IMR-90 (cell line): ENCODE results near the gene ZNF581. TPM values are rescaled to one million over a fixed set of nuclear protein-coding genes. Genes with fewer than 3 reads are reported as not detected.

Source experiments
- ATAC-seq: fragments of 200-7000 bp; cut with Tn5 transposase; 2 replicates; pipeline ENCODE4 v1.9.1; 2020; ENCODE audit warnings: low read depth, mild to moderate bottlenecking, moderate library complexity
- BruUV-seq: library from RNA; stranded (reverse); fragments of 400-500 nt; replicated peaks from 2 replicates; lab custom pipeline; 2021; lab: Mats Ljungman, UMichigan
- CTCF ChIA-PET: fragments of 300-600 bp; formaldehyde crosslinking; extraction: SDS; loops from one replicate; lab custom pipeline; 2021; ENCODE audit warnings: antibody characterized with exemption; lab: Yijun Ruan, JAX
- POLR2A ChIA-PET: fragments of 300-600 bp; sonication (Branson Sonifier 250); formaldehyde crosslinking; loops from one replicate; lab custom pipeline; 2022; ENCODE audit warnings: antibody characterized with exemption; ENCODE audit not compliant: unreplicated experiment; lab: Charles Lee
- DNase-seq: peaks from one replicate; pipeline ENCODE4 v3.0.0; 2013
- H2AFZ ChIP-seq: replicated peaks from 2 replicates; pipeline ENCODE3; 2013; ENCODE audit warnings: low read length, mild to moderate bottlenecking; ENCODE audit not compliant: poor library complexity
- H2AK5ac ChIP-seq: 2 replicates; pipeline ENCODE4 v1.6.1; 2013; ENCODE audit warnings: low read depth, low read length, inconsistent platforms
- H2AK9ac ChIP-seq: replicated peaks from 2 replicates; pipeline ENCODE3; 2013; ENCODE audit warnings: mild to moderate bottlenecking, low read depth, low read length, moderate library complexity; ENCODE audit not compliant: poor library complexity
- H2BK120ac ChIP-seq: 2 replicates; pipeline ENCODE4 v1.6.1; 2013; ENCODE audit warnings: low read depth, low read length, inconsistent platforms
- H2BK15ac ChIP-seq: 3 replicates; pipeline ENCODE4 v1.6.1; 2013; ENCODE audit warnings: low read depth, low read length, inconsistent platforms
- H2BK20ac ChIP-seq: 2 replicates; pipeline ENCODE4 v1.6.1; 2013; ENCODE audit warnings: low read depth, mild to moderate bottlenecking, inconsistent platforms, low read length, moderate library complexity
- H2BK5ac ChIP-seq: 2 replicates; pipeline ENCODE4 v1.6.1; 2013; ENCODE audit warnings: mild to moderate bottlenecking, low read depth, low read length, inconsistent platforms; ENCODE audit not compliant: poor library complexity, severe bottlenecking
- H3K14ac ChIP-seq: replicated peaks from 2 replicates; pipeline ENCODE4 v1.6.1; 2013; ENCODE audit warnings: low read depth, low read length, inconsistent platforms
- H3K18ac ChIP-seq: 2 replicates; pipeline ENCODE4 v1.6.1; 2013; ENCODE audit warnings: low read depth, low read length, control low read depth
- H3K23ac ChIP-seq: 2 replicates; pipeline ENCODE4 v1.6.1; 2013; ENCODE audit warnings: low read depth, low read length, inconsistent platforms
- H3K27ac ChIP-seq: 2 replicates; pipeline ENCODE4 v1.5.1; 2013; ENCODE audit warnings: mild to moderate bottlenecking, control low read depth, low read length; ENCODE audit not compliant: insufficient read depth
- H3K27me3 ChIP-seq: 2 replicates; pipeline ENCODE4 v1.6.1; 2013; ENCODE audit warnings: low read length; ENCODE audit not compliant: control insufficient read depth, insufficient read depth
- H3K36me3 ChIP-seq: 2 replicates; pipeline ENCODE4 v1.6.1; 2013; ENCODE audit warnings: low read length, mixed read lengths; ENCODE audit not compliant: control insufficient read depth, insufficient read depth
- H3K4ac ChIP-seq: 2 replicates; pipeline ENCODE4 v1.6.1; 2013; ENCODE audit warnings: low read depth, low read length, inconsistent platforms
- H3K4me1 ChIP-seq: 2 replicates; pipeline ENCODE4 v1.6.1; 2013; ENCODE audit warnings: low read length, mixed read lengths; ENCODE audit not compliant: control insufficient read depth, insufficient read depth
- H3K4me2 ChIP-seq: 2 replicates; pipeline ENCODE4 v1.6.1; 2013; ENCODE audit warnings: low read depth, mild to moderate bottlenecking, control low read depth, low read length, moderate library complexity
- H3K4me3 ChIP-seq: 2 replicates; pipeline ENCODE4 v1.5.1; 2013; ENCODE audit warnings: low read depth, mild to moderate bottlenecking, control low read depth, low read length, moderate library complexity; ENCODE audit not compliant: insufficient read depth
- H3K56ac ChIP-seq: 2 replicates; pipeline ENCODE4 v1.6.1; 2013; ENCODE audit warnings: low read length, inconsistent platforms; ENCODE audit not compliant: insufficient read depth; ENCODE audit errors: extremely low read depth
- H3K79me1 ChIP-seq, 2 experiments: 2 replicates each; pipeline ENCODE4 v1.6.1; 2013; ENCODE audit warnings: low read length in 2 of 2, inconsistent platforms in 1 of 2, low read depth in 1 of 2
- H3K9ac ChIP-seq: 2 replicates; pipeline ENCODE4 v1.6.1; 2013; ENCODE audit warnings: low read depth, low read length, control low read depth
- H3K9me1 ChIP-seq: 2 replicates; pipeline ENCODE4 v1.6.1; 2013; ENCODE audit warnings: low read length, inconsistent platforms; ENCODE audit not compliant: insufficient read depth
- H3K9me3 ChIP-seq: 2 replicates; pipeline ENCODE4 v1.6.1; 2013; ENCODE audit warnings: low read length; ENCODE audit not compliant: control insufficient read depth, insufficient read depth
- H4K20me1 ChIP-seq: 2 replicates; pipeline ENCODE4 v1.6.1; 2013; ENCODE audit warnings: low read length, inconsistent platforms; ENCODE audit not compliant: insufficient read depth
- H4K5ac ChIP-seq: 2 replicates; pipeline ENCODE4 v1.6.1; 2013; ENCODE audit warnings: mild to moderate bottlenecking, low read depth, low read length, control low read depth
- H4K8ac ChIP-seq, 2 experiments: 2 replicates each; pipeline ENCODE4 v1.6.1; 2013; ENCODE audit warnings: low read depth in 2 of 2, low read length in 2 of 2, control low read depth in 1 of 2, inconsistent platforms in 1 of 2
- H4K91ac ChIP-seq: 2 replicates; pipeline ENCODE4 v1.6.1; 2013; ENCODE audit warnings: low read depth, low read length, inconsistent platforms; ENCODE audit not compliant: insufficient read depth
- BHLHE40 ChIP-seq: fragments of 150-350 bp; IDR thresholded peaks from 2 replicates; pipeline ENCODE4 v1.6.1; 2016; ENCODE audit warnings: mild to moderate bottlenecking, low read depth, low read length
- CEBPB ChIP-seq: IDR thresholded peaks from 2 replicates; pipeline ENCODE4 v1.6.1; 2012; ENCODE audit warnings: low read depth, low read length, improper control_type of control experiment
- FOS ChIP-seq: fragments of 150-350 bp; IDR thresholded peaks from 2 replicates; pipeline ENCODE4 v1.6.1; 2016; ENCODE audit warnings: low read depth, low read length
- MXI1 ChIP-seq: IDR thresholded peaks from 2 replicates; pipeline ENCODE4 v1.6.1; 2012; ENCODE audit warnings: low read depth, mild to moderate bottlenecking, low read length, moderate library complexity, borderline replicate concordance
- NFE2L2 ChIP-seq: fragments of 150-350 bp; IDR thresholded peaks from 2 replicates; pipeline ENCODE4 v1.6.1; 2016; ENCODE audit warnings: low read depth, mild to moderate bottlenecking, low read length
- POLR2A ChIP-seq: IDR thresholded peaks from 2 replicates; pipeline ENCODE4 v1.6.1; 2012; ENCODE audit warnings: mild to moderate bottlenecking, low read depth, low read length
- RAD21 ChIP-seq: IDR thresholded peaks from 2 replicates; pipeline ENCODE4 v1.6.1; 2012; ENCODE audit warnings: low read length, improper control_type of control experiment
- RCOR1 ChIP-seq: IDR thresholded peaks from 2 replicates; pipeline ENCODE4 v1.6.1; 2012; ENCODE audit warnings: mild to moderate bottlenecking, low read length, improper control_type of control experiment; ENCODE audit not compliant: insufficient replicate concordance
- RFX5 ChIP-seq: IDR thresholded peaks from 2 replicates; pipeline ENCODE4 v1.8.0; 2012; ENCODE audit warnings: low read depth, mild to moderate bottlenecking, low read length, moderate library complexity
- SMC3 ChIP-seq: fragments of 150-350 bp; IDR thresholded peaks from 2 replicates; pipeline ENCODE4 v1.6.1; 2016; ENCODE audit warnings: low read depth, mild to moderate bottlenecking, antibody characterized with exemption, low read length, moderate library complexity
- WGBS, 2 experiments: methylation state at CpG; one replicate each; pipeline versions ENCODE4 v1.1.5 to v1.1.7; 2013; ENCODE audit warnings: missing lambda C conversion rate in 2 of 2; ENCODE audit not compliant: insufficient read length in 1 of 2; ENCODE audit errors: extremely low coverage in 2 of 2; 5-methylcytosine and 5-hydroxymethylcytosine counted together
- dilution Hi-C: fragments of 300-500 bp; cut with HindIII; formaldehyde crosslinking; loops from one replicate; pipeline ENCODE4 v1.14.3; 2018; ENCODE audit warnings: low sequenced_read_pairs; ENCODE audit not compliant: unreplicated experiment
- in situ Hi-C: fragments of 300-500 bp; cut with MboI; formaldehyde crosslinking; loops from 3 replicates; pipeline ENCODE4 v1.14.3; 2019; ENCODE audit warnings: low sequenced_read_pairs, inconsistent platforms, mixed read lengths
- intact Hi-C: fragments of 100-400 bp; cut with micrococcal nuclease; formaldehyde crosslinking; loops from 2 replicates; pipeline ENCODE4 v1.10.0; 2022
- polyA plus RNA-seq, 3 experiments: library from polyadenylated mRNA; depleted of rRNA; stranded (reverse); fragments of >200 nt; gene quantifications; 2 replicates each; pipeline ENCODE4 v1.2.3, GENCODE V29; 2012; ENCODE audit warnings: low replicate concordance in 1 of 3
- total RNA-seq: library from RNA; depleted of rRNA; stranded (reverse); fragments of >200 nt; gene quantifications from 2 replicates; pipeline ENCODE4 v1.2.3, GENCODE V29; 2012
- TF ChIP-seq, protein P1 (sequence below): fragments of 150-350 bp; IDR thresholded peaks from 2 replicates; pipeline ENCODE4 v1.6.1; 2017; ENCODE audit warnings: mild to moderate bottlenecking, antibody characterized with exemption, low read length, low read depth
- TF ChIP-seq, protein P2 (sequence below): conservative IDR thresholded peaks from 2 replicates; pipeline ENCODE4 v1.5.1; 2012; ENCODE audit warnings: mild to moderate bottlenecking, low read depth, low read length, improper control_type of control experiment
- TF ChIP-seq, protein P3 (sequence below): fragments of 150-350 bp; IDR thresholded peaks from 2 replicates; pipeline ENCODE4 v1.6.1; 2016; ENCODE audit warnings: low read depth, mild to moderate bottlenecking, low read length, moderate library complexity, borderline replicate concordance

The ZNF581 gene
- total and polyA plus RNA-seq, 2 of the 4 experiments (the other 2 are of a cell fraction): 9.7 to 21.9 TPM

DNA sequence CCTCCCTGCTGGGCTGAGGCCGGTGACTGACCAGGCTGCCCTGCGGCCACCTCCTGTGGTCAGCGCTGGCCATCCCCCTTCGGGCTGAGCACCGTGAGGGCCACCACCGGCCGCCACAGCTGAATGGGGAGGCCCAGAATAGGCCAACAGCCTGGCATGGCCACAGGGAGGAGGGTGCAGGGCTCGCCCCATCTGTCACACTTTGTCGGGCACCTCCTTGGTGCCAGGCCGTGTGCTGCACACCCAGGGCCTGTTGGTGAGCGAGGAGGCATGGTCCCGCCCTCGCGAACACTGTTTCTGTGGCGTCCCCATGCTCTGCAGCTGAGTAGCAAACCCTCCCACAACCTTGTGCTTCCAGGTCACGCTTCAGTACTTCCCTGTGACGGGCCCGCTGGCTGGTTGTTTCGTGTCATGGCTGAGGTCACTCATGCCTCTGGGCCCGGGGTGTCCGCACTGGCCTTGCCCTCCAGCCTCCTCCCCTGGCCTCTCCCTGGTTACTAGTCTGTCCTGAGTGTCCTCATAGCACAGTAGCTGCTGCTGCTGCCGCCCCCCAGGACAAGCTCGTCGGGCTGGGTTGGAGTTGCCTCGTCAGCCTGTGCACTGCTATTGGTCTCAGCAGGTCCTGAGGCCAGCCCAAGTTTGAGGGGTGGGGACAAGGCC is 46.8 kb downstream of the ZNF581 start:
- POLR2A ChIA-PET: no interaction called here
- CTCF ChIA-PET: no interaction called here
- no TSS peak for BruUV-seq

More for the DNA sequence above, 46.8 kb downstream of the ZNF581 start:
- no peak overlapping the region for H3K14ac ChIP-seq
- peaks cover 31% of the 10 kb centered on the region for H4K20me1 ChIP-seq
- no peak overlapping the region for H2BK5ac ChIP-seq
- TF ChIP-seq, protein P1, sequence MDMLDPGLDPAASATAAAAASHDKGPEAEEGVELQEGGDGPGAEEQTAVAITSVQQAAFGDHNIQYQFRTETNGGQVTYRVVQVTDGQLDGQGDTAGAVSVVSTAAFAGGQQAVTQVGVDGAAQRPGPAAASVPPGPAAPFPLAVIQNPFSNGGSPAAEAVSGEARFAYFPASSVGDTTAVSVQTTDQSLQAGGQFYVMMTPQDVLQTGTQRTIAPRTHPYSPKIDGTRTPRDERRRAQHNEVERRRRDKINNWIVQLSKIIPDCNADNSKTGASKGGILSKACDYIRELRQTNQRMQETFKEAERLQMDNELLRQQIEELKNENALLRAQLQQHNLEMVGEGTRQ: no peak
- no peak for TF ChIP-seq FOS
- TF ChIP-seq, protein P2, sequence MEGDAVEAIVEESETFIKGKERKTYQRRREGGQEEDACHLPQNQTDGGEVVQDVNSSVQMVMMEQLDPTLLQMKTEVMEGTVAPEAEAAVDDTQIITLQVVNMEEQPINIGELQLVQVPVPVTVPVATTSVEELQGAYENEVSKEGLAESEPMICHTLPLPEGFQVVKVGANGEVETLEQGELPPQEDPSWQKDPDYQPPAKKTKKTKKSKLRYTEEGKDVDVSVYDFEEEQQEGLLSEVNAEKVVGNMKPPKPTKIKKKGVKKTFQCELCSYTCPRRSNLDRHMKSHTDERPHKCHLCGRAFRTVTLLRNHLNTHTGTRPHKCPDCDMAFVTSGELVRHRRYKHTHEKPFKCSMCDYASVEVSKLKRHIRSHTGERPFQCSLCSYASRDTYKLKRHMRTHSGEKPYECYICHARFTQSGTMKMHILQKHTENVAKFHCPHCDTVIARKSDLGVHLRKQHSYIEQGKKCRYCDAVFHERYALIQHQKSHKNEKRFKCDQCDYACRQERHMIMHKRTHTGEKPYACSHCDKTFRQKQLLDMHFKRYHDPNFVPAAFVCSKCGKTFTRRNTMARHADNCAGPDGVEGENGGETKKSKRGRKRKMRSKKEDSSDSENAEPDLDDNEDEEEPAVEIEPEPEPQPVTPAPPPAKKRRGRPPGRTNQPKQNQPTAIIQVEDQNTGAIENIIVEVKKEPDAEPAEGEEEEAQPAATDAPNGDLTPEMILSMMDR: no peak
- TF ChIP-seq RCOR1: no peak
- TF ChIP-seq MXI1: no peak
- TF ChIP-seq, protein P3, sequence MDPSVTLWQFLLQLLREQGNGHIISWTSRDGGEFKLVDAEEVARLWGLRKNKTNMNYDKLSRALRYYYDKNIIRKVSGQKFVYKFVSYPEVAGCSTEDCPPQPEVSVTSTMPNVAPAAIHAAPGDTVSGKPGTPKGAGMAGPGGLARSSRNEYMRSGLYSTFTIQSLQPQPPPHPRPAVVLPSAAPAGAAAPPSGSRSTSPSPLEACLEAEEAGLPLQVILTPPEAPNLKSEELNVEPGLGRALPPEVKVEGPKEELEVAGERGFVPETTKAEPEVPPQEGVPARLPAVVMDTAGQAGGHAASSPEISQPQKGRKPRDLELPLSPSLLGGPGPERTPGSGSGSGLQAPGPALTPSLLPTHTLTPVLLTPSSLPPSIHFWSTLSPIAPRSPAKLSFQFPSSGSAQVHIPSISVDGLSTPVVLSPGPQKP: no peak
- TF ChIP-seq BHLHE40: no peak
- TF ChIP-seq NFE2L2: no peak
- TF ChIP-seq RFX5: no peak
- TF ChIP-seq SMC3: no peak
- TF ChIP-seq RAD21: no peak
- no peak for TF ChIP-seq POLR2A
- no peak for TF ChIP-seq CEBPB
- intact Hi-C loops: no loop called here
- WGBS, 2 experiments: 98% methylated on average over 8 of the region's 25 CpGs; no CpG with 5 or more reads in 1 of the 2 experiments
- no peaks in the 10 kb centered on the region for H3K27me3 ChIP-seq
- DNase-seq (no peak), ATAC-seq (no peak)
- H3K4me2 ChIP-seq: no peak overlapping the region
- no peak overlapping the region for H2BK15ac ChIP-seq
- H3K9me3 ChIP-seq: no peaks in the 10 kb centered on the region
- in situ Hi-C loops: loop anchor here (25.0 kb wide), 1 partner anchor 447 kb away; the partner anchor contains the start of gene ZNF444
- no peaks in the 10 kb centered on the region for H3K9me1 ChIP-seq
- H3K4me3 ChIP-seq: no peak overlapping the region
- H2BK120ac ChIP-seq: no peak overlapping the region
- no peak overlapping the region for H3K27ac ChIP-seq
- H4K5ac ChIP-seq: no peak overlapping the region
- H3K23ac ChIP-seq: no peak overlapping the region
- H3K4ac ChIP-seq: no peak overlapping the region
- no peak overlapping the region for H2AK5ac ChIP-seq
- H4K8ac ChIP-seq: no peak overlapping the region
- no peak overlapping the region for H2BK20ac ChIP-seq
- H3K4me1 ChIP-seq: no peaks in the 10 kb centered on the region
- H4K91ac ChIP-seq: no peak overlapping the region
- H3K56ac ChIP-seq: no peak overlapping the region
- H2AK9ac ChIP-seq: no peak overlapping the region
- H2AFZ ChIP-seq: no peak overlapping the region
- peaks cover 71% of the 10 kb centered on the region for H3K36me3 ChIP-seq
- no peak overlapping the region for H3K9ac ChIP-seq
- dilution Hi-C loops: no loop called here
- peaks cover 9 to 24% of the 10 kb centered on the region in 2 experiments; a peak in 2 of 4 replicates for H3K79me1 ChIP-seq
- H3K18ac ChIP-seq: no peak overlapping the region
